GM18502 (cell line): ENCODE data around the gene C4orf50.

Source experiments
- ATAC-seq: cut with Tn5 transposase; IDR thresholded peaks from one replicate; pipeline ENCODE4 v1.9.1; 2021; ENCODE audit warnings: mild to moderate bottlenecking; ENCODE audit not compliant: unreplicated experiment, poor library complexity

The C4orf50 gene

DNA sequence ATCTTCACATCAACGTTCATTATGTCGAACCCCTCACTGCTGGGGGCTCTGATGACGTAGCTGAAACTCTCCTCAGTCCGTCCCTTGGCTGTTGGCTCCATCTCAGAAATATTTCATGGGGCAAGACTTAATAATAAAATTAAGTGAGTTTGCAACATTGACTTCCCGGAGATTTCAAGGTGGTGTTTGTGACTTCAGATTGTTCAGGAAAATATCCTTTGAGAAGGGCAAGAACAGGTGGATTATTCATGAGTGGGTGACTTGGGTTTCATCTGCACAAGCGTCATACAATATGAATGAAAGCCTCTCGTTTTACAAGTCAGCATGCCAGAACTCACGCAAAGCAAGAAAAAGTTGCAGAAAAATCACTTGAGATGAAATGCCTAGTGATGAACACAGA, at the start of gene C4orf50:
Gene C4orf50 (minus strand): TSS at position 101 of the 400 bp plus-strand sequence.
- ATAC-seq: no peak

DNA sequence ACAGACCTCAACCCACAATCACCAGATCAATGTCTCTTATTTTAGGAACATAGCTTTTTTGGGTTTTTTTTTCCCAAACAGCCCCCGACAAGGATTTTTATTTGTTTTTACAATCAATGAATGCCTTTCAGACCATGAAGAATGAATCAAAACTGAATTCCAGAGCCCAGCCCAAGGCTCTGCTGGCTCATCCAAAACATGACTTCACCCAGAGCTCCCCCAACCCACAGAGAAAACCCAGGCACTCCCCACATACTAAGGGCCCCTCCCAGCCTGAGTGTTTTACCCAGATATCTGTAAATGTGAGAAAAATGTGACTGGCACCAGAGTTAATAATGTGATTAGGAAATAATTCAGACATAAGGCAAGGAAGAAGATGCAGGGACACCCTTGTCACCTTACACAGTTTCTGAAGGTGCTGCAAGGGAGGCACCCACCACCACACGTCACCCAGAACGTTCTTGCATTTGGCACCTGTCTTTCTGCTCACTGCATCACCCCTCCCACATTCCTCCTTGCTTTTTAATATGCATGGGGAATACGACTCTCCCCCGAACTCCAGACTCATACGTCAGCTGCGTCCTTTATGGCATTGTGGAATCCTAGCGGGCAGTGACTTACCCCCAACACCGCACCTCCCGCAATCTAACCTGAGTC, 47.8 kb upstream of the C4orf50 start:
- no peak for ATAC-seq

DNA sequence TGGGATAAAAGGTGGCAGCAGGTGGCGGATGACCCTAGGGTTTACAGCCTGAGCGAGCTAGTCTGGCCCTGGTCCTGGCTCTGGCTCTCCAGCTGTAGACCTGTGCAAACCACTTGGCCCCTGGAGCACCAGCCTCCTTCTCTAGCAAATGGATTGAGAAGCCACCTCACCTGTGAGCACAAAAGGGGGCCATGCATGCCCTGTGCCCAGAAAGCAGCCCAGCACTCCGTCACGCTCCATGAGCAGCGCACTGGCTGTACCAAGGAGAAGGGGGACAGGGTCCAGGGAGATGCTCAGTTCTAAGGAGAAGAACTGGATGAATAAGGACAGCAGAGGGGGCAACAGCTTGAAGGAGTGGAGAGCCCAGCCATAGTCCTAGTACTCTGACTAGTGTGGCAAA, 46.9 kb upstream of the C4orf50 start:
- no peak for ATAC-seq

DNA sequence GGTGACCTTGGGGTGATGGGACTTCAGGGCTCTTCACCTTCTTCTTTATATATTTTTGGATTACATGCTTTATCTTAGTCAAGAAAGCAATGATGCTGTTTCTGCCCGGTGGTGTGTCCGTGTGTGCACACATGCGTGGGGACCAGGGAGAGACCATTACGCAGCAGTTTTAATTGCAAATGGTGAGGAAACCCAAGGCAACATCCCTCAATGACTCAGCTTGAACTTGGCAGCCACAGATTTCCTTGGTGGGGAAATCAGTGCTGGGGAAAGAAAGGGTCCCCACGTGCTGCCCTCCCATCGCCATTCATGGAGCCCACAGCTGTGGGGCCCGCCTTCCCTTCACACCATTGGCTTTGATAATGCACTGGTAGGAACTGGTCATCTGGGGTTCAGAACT, 46.2 kb upstream of the C4orf50 start:
- ATAC-seq: no peak

DNA sequence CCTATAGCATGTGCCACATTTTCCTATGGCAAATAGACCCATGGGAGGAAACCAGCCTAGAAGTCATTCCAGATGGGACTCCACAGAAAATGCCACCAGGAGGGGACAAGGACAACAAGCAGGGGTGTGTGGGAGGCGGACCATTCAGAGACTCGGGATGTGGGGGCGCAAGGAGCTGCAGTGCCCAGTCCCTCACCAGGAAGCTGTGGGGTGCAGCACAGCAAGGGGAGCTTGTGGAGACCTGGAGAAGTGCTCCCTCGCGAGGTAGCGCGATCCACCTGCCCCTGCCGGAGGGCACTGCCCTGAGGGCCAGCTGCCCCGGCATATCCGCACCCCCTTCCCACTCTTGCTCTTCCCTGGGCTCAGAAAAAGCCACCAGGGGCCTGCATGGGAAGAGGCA, 45.5 kb upstream of the C4orf50 start:
- no peak for ATAC-seq

GRCh38 chr4:6062133-6062532, 43.9 kb upstream of the C4orf50 start:
- ATAC-seq: no peak

GRCh38 chr4:6059375-6059805, 41.2 kb upstream of the C4orf50 start:
- no peak for ATAC-seq

- no peak for ATAC-seq
These were observed 40.5 kb upstream of the C4orf50 start for GRCh38 chr4:6058531-6059374.

- ATAC-seq: no peak
These were observed 38.9 kb upstream of the C4orf50 start for GRCh38 chr4:6056976-6057766.

GRCh38 chr4:6055436-6055835, 37.2 kb upstream of the C4orf50 start:
- ATAC-seq: no peak

GRCh38 chr4:6055030-6055429, 36.8 kb upstream of the C4orf50 start:
- ATAC-seq: no peak

DNA sequence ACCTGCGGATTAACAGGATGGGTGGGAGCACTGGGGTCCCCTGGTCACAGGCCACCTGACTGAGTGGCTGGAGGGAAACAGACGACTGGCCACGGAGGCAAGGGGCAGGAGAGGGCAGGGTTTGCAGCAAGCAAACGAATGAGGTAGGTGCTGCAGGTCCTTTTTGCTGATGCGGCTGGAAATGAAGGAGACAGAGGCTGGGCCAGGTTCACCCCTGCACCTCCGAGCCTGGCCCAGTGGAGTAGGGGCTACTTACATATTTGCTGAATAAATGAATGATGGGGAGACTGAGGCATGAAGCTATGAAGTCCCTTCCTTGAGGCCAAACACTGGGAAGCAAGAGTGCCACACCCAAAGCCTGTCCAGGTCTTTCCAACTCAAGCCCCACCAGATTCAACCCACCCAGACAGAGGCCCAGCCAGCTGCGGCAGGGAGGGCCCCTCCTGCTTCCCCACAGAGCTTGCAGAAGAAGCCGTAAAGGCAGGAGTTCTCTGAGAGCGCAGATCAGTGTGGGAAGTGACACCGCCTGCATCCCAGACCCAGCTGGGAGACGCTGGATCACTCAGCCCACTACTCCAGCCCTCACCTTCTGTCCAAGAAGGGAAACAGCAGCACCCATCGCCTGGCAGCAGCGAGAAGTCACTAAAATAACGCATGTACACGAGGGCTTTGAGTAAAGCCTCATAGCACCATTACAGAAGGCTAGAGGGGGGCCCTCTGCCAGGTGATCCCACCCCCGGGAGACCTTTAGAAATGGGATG, 36.1 kb upstream of the C4orf50 start:
- ATAC-seq: no peak

- ATAC-seq: no peak
These were observed 34.4 kb upstream of the C4orf50 start for GRCh38 chr4:6052679-6053078.

DNA sequence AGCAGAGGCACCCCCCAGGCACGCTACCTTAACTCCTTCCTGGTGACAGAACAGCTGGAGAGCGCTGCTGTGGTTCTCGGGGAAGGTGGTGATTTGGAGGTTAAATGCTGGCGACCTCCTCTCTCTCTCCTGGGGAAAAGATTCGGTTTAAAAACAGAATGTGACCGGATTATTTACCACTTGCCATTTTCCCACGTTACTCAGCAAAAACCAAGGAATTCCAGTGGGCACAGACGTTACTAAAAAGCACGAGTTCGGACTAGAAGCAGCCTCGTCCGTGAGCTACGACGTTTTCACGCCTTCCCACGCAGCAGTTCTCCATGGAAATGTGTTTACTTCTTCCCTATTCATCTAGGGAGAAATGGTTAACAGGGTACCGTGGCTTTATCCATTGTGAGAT, 32.3 kb upstream of the C4orf50 start:
- ATAC-seq: no peak

DNA sequence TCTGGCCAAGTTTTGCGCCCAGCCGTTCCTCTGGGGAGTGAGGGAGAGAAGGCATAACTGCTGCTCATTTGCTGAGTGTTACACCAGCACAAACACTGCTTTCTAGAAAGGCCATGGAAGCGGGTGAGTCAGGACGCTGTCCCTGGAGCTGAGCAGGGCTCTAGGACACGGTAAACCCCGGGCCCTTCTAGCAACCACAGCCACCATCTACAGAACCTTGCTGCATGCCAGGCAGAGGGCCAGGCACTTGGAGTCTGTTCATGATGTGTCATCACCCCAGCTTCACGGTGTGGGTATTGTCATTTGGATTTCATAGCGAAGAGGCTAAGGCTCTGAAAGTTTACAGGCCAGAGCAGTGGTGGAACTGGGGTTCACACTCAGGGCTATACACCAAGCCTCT, 31.8 kb upstream of the C4orf50 start:
- no peak for ATAC-seq

- ATAC-seq: no peak
These were observed 31.0 kb upstream of the C4orf50 start for GRCh38 chr4:6049278-6049677.

GRCh38 chr4:6048537-6048936, 30.3 kb upstream of the C4orf50 start:
- no peak for ATAC-seq

- no peak for ATAC-seq
These were observed 29.0 kb upstream of the C4orf50 start for GRCh38 chr4:6047130-6047673.

DNA sequence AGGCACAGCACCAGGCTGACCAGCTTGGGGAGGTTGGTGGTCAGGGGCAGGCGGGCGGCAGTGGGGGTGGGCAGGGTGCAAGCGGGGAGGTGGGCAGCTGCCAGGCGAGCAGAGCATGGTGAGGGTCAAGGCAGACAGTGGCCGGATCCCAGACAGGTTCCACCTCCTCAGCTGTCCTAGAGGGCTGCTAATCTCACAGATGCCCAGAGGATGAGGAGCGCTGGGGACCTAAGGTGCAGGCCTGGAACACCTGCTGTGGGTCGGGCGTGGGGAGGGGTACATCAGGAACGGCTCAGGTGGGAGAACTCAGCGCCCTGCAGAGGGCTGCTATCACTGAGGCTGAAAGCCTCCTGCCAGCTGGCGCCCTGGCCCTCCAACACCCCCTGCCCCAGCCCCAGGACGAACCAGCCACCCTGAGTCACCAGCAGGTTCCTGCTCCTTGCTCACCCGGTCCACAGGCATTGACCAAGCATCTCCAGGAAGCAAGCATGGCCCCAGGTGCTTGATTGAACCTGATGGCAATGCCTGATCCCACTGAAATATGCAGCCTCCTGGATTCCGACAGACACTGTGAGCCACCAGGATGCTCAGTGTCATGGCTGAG, 28.4 kb upstream of the C4orf50 start:
- no peak for ATAC-seq

DNA sequence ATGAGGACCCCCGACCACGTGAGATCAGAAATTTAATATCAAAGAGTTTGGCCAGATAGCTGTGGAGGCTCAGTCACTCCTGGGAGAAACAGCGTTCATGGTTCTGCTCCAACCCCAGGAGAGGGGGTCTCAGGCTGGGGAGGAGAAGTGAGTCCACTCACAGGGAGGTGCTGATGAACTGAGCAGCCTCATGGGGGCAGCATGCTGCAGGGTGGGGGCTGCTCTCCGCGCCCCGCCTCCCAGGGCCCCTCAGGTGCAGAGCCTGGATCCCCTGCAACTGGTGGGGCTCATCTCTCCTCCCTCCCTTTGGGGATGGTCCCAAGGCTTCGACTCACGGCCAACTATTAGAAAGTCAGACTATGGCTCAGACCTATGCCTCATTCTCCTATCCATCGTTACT, 26.6 kb upstream of the C4orf50 start:
- no peak for ATAC-seq
